AG09309 (cell line): Measurements from ENCODE around the gene ABHD16B.
A peak's percentile ranks its signal among the peaks of the same experiment; 100 is the strongest.

Experiments
- DNase-seq: peaks from one replicate; pipeline ENCODE4 v3.0.0-alpha.2; 2010; ENCODE audit warnings: low read depth
- H3K4me3 ChIP-seq: 2 replicates; pipeline ENCODE4 v1.5.1; 2011; ENCODE audit warnings: mild to moderate bottlenecking, low read depth, low read length, moderate library complexity; ENCODE audit not compliant: control insufficient read depth
- CTCF ChIP-seq: IDR thresholded peaks from 2 replicates; pipeline ENCODE4 v1.5.1; 2011; ENCODE audit warnings: mild to moderate bottlenecking, low read depth, low read length, inconsistent platforms; ENCODE audit not compliant: insufficient read depth, control insufficient read depth; ENCODE audit errors: missing control alignments

Gene ABHD16B

GRCh38 chr20:63892402-63892801, 31.1 kb downstream of the ABHD16B start:
- no peak for DNase-seq
- no peak overlapping the region for H3K4me3 ChIP-seq
- TF ChIP-seq CTCF, result no peak

GRCh38 chr20:63893999-63894357, 32.7 kb downstream of the ABHD16B start:
- no peak for TF ChIP-seq CTCF
- H3K4me3 ChIP-seq, result no peak overlapping the region
- no peak for DNase-seq

- TF ChIP-seq CTCF, result no peak
- H3K4me3 ChIP-seq, result peak within 1 kb of the TSS; percentile 67
- peak; percentile 49 for DNase-seq
Observed at GRCh38 chr20:63894358-63895201, 33.3 kb downstream of the ABHD16B start, which contains the start of gene DNAJC5. Gene DNAJC5, plus strand, starts transcription at chr20:63895126. Its CDS starts 33,220 bp downstream, at chr20:63928346.

- no peak for DNase-seq
- H3K4me3 ChIP-seq, result peak overlapping the region; percentile 67
- TF ChIP-seq CTCF, result no peak
Observed at GRCh38 chr20:63895202-63895951, 34.1 kb downstream of the ABHD16B start.

- TF ChIP-seq CTCF, result no peak
- no peak for DNase-seq
- H3K4me3 ChIP-seq, result peak overlapping the region; percentile 67
Observed at GRCh38 chr20:63895952-63896263, 34.6 kb downstream of the ABHD16B start.

- no peak for TF ChIP-seq CTCF
- peak overlapping the region; percentile 67 for H3K4me3 ChIP-seq
- DNase-seq, result no peak
Observed at GRCh38 chr20:63896264-63897105, 35.2 kb downstream of the ABHD16B start.
